Right lung (tissue), 5 donors: ENCODE data around the gene OAF. TPM values are rescaled to one million over a fixed set of nuclear protein-coding genes. Genes with fewer than 3 reads are reported as not detected.

Experiments
- DNase-seq, 2 donors: peaks; one replicate each; pipeline ENCODE4 v3.0.0-alpha.2; 2013
- polyA plus RNA-seq, 5 donors: library from polyadenylated mRNA; unstranded; fragments of 120-200 nt; gene quantifications; one replicate each; pipeline versions ENCODE4 v1.2.1 to v1.2.3, GENCODE V29; 2013; ENCODE audit warnings: inconsistent platforms in 1 of 5, low replicate concordance in 1 of 5; ENCODE audit not compliant: insufficient read length in 5 of 5, insufficient read depth in 1 of 5

OAF gene
- polyA plus RNA-seq, 5 donors, result 20.2 to 41.1 (median 24.4) TPM

DNA sequence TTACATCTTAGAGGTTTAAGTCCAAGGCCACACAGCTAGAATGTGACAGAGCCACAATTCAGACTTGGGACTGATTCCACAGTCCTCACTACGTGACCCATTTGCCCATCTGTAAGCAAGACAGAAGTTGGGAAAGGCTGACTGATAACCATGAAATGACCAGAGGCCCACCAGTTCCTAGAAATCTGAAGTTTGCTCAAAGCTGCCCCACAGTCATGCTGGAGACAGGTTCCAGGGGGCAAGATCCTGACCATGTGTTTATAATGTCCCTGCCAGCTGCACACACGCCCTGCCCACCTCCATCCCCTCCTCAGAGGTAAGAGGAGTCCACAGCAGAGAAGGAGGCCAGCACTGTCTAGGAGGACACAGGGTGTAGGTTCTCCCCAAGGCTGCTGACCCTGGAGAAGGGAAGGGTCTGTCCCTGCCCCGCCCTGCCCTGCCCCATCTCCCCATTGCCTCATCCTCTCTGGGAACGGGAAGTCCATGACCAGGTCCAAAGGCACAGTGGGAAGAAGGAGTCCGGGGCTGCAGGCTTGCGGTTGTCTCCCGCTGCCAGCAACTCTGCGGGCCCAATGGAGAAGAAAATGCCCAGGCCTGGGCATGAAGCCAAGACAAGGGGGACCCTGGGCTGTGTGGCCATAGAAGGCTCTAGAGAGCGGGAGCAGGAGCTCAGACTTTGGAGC lies 11.9 kb upstream of the OAF start:
- no peak for DNase-seq

DNA sequence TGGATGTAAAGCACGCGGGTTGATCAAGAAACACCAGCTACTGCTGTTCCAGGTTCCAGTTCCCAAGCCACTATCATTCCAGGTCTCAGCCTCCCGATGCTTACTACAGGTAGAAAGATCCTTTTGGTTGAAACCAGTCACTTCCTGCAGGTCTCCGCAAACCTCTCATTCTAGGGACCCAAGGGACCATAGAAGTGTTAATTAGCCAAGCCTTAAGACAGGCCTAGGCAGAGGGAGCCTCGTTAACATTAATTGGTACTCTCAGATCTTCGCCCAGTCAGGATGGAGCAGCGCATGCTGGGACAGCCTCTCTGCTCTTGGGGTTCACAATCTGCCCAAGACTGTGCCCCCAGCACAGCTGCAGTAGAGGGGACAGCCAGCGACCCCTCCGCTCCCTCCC lies 11.2 kb upstream of the OAF start:
- no peak for DNase-seq

DNA sequence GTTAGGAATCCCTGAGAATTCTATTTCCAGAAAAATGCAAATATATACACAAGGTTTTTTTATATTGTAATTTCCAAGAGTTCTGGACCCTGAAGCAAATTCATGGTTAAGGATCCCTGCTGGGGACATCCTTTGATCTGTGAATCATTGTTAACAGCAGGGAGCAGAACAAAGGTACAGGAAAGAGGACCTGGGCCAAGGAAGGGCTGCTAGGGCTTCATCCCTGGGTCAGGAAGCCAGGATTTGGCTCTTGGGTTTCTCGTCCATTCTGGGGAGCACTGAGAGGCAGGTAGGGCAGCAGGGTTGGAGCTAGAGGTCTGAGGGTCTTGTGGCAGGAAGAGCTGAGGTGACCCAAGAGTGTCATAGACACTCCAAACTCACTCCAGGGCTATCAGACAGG lies 10.2 kb upstream of the OAF start:
- no peak for DNase-seq

DNA sequence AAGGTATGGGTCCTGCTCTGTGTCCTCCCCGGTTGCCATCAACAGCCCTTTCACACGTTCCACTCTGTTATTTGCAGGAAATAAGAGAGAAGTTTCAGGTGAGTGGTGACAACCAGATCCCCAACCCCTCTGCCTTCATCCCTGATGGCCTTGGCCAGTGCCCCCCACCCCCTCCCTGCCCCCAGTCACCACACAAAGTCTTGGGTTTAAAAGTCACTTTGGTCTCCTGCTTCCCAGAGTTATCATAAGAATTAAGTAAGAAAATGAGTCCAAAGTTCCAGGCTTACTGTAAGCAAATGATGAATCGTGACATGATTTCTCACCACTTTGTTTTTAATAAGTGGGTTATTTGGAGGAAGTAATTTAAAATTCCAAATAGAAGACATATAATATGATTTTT lies 9.2 kb upstream of the OAF start:
- DNase-seq, result no peak

DNA sequence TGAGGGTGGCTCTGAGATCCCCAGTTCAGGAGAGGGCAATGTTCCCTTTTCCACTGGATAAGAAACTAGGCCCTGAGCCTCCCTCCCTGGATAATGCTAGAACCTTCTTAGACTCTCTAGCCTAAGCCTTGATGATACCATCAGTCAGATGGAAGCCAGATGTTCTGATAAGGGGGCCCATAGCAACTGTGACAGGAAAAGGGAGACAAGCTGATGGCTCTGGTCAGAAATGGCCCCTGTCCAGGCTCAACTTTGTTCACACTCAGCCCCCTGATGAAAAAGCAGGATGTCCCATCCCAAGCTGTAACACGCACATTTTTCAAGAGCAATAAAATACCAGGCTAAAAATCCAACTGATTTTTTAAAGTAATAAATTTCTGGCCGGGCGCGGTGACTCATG lies 7.2 kb upstream of the OAF start:
- no peak for DNase-seq

DNA sequence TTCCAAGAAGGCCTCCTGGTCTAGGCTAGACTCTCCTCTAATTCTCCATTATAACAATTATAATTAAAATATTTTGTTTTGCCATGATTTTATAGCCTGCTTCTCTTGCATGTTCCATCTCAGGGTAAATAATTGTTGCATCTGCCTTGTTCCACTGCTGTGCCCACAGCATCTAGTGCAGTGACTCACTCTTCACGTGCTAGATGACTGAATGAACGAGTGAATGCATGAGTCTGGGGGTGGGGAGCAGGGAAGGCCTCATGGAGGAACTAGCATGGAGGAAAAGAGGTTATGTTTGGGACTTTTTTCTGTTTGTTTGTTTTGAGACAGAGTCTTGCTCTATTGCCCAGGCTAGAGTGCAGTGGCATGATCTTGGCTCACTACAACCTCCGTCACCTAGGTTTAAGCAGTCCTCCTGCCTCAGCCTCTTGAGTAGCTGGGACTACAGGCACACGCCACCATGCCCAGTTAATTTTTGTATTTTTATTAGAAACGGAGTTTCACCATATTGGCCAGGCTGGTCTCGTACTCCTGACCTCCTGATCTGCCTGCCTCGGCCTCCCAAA lies 5.2 kb upstream of the OAF start:
- no peak for DNase-seq

DNA sequence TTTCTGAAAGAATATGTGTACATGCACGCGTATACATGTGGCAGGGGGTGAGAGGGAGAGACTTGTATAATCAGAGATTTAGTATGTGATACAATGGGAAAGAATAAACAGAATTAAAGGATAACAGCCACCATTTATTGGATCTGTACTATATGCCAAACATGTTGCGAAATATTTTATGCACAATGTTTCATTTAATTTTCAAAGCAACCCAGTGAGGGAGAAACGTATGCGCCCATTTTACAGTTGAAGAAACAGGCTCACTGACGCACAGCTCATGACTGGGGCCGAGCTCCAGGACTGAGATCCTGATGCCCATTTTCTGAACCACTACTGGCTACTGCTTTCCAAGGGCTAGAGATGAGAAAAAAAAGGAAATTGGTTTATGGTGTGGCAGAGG lies 3.3 kb upstream of the OAF start:
- no peak for DNase-seq

DNA sequence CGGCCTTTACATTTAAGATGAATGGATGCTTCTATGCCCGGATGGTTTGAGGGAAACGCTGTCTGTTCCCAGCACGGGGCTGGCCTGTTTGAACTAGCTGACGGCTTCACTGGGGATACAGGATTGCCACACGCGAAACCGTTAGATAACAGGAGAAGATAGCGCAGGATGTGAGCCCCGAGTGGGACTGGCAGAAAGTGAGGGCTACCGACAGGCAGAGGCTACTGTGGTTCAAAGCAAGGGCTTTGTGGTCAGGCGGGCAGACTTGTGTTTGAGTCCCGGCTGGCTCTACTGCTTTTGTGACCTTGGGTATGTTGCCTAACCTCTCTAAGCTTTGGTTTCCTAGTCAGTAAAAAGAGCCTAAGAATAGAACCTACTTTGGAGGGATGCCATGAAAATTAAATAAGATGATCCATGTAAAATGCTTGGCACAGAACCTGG lies 2.8 kb upstream of the OAF start:
- no peak for DNase-seq

DNA sequence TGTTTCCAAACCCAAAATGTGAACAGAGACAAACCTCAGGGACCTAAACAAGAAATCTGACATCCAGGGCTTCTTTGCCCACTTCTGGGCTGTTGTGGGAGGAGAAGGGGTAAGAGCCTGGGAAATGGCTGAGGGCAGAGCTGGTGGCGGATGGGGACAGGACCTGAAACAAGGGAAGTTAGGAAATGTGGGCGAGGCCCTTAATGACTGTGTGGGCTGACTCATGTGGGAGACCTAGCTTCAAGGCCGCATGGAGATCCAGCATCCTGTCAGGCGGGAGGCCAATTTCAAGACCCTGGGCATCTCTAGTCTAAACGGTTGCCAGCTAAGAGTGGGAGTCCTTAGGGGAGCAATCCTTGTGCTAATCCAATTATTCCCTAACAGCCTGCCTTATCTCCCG lies 2.1 kb upstream of the OAF start:
- DNase-seq, result no peak

DNA sequence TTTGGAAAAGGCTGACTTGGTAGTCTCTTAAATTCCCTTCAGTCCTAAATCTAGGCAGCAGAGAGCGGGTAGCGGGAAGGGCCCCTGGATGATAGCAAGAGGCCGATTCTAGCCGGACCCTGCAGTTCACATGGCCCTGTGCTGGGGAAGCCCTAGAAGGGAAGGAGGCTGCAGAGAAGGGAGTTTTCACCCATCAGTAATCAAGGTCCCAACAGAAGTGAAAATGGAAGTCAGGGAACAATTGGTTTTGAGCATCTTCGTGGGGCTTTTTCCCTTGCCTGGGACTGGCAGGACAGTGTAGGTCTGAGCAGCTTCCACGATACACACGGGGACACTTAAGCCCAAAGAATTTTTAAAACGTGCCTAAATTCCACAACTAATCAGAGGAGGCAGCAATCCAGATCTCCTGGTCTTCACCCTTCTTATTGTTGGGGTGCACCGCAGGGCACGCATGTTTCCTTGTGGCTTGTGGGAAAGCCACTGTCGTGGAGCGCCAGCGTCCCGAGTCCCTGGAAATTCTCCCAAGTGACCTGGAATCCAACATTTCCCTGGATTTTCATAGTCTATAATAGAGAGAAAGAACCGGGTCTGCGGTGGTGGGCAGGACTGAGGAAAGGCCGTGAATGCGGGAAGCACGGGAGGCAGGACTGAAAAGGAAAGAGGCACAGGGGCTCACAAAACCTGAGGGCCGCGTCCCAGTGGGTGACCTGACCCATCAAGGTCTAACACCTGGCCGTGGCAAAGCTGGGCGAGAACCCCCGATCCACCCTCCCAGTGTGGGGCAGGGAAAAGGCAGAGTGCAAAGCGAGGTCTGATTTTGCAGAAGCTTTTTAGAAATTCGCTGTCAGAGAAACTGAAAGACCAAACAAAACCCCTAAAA lies 846 bp upstream of the OAF start:
- DNase-seq, result no peak

DNA sequence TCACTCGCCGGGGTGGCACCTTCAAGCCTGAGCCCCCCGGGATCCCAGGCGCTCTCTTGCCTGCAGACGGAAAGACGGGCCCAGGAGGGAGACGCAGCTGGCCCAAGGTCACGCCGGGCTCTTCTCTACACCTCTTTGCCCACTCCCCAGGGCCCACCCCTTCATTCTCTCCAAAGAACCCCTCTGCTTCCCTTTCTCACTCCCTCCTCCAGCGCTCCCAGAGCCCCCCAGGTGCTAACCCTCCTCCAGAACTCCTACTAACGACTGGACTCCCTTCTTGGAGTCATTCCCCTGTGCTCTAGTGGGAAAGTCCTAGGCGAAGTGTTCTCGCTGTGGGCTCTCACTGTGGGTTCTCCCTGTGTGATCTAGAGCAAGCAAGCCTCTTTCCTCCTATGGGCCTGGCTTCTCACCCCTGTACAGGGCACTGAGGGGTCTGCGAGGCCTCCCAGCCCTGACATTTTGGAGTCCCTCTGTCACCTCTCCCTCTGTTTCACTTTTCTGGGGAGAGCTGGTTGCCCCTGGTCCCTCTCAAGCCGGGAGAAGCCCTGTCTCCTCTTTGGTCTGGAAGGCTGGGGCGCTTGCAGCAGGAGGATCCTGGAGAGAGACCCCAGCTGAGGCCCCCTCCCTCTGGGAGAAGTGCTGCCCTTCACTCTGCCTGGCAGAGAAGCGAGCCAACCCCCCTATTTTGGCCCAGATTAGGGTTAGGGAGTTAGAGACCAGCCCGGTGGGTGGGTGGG lies 858 bp downstream of the OAF start:
- DNase-seq, result no peak

DNA sequence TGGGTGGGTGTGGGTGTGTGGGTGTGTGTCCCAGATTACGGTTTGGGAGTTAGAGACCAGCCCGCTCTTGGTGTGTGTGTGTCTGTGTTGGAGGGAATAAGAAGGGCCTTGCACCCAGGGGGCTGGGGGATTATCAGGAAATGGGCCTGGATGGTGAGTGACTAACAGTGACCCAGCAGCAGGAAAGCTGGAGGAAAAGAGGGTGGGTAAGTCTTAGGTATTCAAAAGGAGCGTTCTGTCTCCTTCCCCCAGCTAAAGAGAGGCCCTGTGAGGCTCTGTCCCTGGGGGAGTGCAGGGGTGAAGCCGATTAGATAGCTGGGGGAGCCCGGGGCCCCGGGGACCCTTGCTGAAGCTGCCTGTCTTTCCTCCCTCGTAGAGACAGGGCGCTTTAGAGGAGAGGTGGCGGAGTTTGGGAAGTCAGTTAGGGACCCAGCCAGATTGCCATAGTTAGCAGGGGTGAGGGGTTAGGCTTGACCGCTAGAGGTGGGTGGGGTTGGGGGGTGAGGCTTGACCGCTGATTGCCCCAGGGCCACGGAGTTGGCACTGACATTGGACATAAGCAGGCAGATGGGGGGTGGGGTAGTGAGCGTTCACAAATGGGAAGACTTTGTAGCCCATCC lies 1.5 kb downstream of the OAF start:
- DNase-seq, result no peak

DNA sequence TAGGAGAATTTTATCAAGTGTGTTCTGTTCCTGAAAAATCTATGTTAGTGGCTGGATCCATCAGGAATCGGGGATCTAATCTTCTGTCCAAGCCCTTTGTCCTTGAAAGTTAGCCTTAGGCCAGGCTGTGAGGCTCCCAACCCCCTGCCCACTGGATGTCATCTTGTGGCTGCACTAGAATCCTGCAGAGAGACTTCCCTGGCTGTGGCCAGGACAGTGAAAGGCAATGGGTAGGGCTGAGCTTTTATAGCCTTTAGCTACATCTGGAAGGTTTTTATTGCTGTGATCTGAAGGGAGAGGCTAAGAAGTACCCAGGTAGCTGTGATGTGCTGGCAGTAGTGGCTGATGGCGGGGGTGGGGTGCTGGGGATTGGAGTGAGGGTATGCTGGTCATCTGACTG lies 2.1 kb downstream of the OAF start:
- no peak for DNase-seq

DNA sequence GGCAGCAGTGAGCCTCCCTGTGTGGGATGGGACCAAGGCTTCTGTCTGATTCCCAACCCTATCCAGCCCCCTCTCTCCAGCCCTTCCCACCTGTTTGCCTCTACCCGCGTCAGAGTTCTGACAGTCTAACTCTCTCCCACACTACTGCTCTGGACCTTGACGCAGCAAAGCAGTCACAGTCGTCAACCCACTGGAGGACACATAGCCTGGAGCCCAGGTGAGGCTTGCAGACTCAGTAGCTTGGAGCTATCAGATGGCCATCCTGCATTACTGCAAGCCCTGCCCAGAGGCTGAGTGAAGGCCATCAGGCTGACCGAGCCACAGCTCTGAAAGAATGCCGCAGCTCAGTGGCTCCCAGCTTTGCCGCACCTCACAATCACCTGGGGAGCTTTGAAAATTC lies 3.7 kb downstream of the OAF start:
- no peak for DNase-seq

DNA sequence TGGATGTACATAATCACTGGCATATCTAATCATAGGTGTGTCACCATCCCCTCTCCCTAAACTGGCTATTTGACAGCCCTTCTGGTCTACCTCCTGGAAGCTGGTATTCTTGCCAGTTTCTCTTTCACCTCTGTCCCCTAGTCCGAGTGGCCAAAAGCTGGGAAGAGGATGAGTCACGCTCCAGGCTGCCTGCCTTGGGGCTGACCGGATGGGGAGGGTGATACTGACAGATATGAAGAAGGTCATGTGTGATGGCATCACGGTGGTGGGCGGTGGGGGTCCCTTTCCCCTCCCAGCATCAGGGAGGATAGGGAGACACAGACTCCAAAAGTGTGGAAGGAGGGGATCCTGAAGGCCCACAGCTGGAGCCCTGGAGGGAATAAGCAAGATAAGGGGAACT lies 4.8 kb downstream of the OAF start:
- DNase-seq, result no peak

DNA sequence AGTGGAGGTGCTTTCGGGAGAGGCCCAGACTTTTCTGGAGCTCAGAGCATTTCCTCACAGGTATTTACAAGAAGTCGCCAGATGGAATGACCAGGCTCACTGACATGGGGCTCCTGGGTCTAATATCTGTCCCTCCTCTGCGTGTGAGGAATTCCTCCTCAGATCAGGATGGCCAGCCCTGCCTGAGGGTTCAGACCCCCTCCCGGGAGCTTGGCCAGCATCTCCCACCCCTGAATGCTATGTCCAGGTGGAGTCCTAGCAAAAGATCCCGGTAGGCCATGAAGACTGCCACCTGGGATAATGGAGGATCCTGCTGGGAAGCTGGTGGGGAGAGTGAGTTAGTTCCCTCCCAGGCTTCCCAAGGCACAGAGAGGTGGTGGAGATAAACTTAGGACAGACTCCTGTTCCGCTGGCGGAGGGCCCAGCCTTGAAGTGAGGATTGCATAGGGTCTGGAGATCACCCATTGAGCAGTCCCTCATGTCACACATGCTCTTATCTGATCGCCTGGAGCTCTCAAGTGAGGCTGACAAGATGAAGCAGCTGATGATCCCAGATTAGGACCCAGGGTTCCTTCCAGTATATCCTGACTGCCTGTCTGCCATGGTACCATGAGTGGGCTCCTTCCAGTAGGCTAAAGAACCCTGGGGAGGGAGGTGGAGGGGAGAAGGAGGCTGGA lies 5.7 kb downstream of the OAF start:
- no peak for DNase-seq

DNA sequence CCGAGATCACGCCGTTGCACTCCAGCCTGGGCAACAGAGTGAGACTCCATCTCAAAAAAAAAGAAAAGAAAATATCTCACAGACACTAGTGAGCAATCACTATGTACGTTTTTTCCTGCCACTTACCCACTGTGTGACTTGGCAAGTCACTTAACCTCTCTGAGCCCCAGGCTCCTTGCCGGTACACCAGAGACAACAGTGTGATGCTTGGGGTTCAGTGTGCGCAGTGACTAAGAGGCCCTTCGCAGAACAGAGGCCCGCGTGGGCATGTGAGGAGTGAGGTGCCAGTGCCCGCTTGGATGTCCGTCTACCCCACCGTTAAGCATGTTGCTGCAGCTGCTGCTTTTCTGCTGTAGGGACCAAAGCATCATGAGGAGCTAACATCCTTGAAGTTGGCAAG lies 6.7 kb downstream of the OAF start:
- no peak for DNase-seq

DNA sequence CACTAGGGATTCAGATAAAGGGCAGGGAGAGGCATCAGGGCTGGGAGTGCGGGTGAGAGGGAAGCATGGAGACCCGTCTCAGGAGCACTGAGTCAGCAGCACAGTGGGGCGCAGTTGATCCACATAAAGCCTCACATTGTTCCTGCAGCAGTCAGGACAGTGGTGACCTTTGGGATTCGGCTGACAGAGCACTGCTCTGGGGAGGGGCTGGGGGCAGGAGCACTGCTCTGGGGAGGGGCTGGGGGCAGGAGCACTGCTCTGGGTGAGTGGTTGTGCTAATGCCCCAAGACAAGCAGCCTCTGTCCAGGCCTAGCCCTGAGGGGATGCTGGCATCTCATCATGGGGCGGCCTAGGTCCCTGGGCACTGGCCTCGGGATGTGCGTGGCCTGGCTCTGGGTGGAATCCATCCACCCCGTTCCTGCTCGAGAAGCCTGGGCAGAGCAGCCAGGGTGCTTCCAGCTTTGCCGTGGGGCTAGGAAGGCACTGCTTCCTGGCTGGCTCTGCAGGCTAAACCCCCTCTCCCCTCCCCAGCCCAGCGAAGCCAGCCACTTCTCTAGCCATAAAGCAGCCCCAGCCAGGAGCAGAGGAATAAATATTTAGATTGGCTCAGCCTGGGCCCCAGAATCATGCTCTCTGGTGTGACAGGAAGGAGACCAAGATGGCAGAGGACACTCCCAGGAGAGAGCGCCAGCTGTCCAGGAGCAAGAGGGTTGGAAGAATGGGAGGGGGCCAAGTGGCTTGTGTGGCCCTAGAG lies 7.3 kb downstream of the OAF start:
- DNase-seq, result no peak

DNA sequence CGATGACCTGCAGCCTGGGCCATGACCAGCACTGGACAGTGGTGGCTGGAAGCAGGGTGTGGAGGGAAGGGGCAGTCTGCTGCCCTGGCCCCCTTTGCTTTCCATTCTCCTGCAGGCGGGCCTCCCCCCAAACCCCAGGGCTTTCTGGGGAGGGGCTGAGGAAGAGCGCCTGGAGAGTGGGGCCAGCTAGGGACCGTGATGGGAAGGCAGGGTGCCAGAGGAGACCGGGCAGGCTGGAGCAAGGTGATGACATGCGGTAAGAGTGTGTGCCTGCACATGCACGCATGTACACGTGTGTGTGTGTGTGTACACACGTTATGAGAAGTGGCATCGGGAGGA lies 7.8 kb downstream of the OAF start:
- DNase-seq, result no peak

DNA sequence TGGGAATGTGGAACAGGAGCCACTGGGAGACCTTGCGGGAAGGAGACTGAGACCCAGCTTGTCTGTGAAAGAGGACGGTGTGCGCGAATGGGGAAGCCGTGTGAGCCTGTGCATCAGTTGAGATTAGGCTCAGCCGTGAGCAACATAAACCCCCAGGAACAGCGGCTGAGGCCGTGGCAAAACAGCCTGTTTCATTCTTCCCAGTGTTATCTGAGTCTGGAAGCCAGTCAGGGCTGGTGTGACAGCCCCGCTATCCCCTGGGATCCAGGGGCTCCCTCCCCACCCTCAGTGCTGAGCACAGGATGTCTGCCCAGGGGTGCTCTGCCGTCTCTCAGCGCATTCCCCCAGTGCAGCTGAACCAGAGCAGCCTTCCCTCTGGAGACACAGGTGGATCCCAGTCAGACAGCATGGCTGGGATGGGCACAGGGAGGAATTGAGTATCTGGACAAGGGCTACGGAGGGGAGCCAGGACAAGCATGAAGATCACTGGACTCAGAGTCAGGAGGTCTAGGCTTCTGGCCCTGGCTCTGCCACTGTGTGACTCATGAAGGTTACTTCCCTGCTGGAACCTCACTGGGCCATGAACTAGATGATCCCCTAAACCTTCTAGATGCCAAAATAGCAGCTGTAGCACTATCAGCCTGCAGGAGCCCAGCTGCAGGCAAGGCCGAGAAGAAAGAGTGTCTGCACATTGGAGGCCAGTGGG lies 8.6 kb downstream of the OAF start:
- DNase-seq, result no peak
